Esophagus squamous epithelium (tissue), 4 donors: Measurements from ENCODE around the gene CCDC78.

Source experiments
- POLR2A ChIP-seq, 4 donors: fragments of 450-650 bp; IDR thresholded peaks; one replicate each; pipeline ENCODE4 v1.6.1; 2017; ENCODE audit warnings: antibody characterized with exemption in 4 of 4, mild to moderate bottlenecking in 4 of 4, moderate library complexity in 3 of 4
- TF ChIP-seq, protein P1 (sequence below), 6 experiments: fragments of 450-650 bp in 4 of 6; fragments of 200-600 bp in 2 of 6; sonication (generic) in 2 of 6; IDR thresholded peaks; one replicate each; pipeline ENCODE4 v1.5.1; 2016 to 2019; ENCODE audit warnings: antibody characterized with exemption in 6 of 6, mild to moderate bottlenecking in 4 of 6, moderate library complexity in 4 of 6

DNA sequence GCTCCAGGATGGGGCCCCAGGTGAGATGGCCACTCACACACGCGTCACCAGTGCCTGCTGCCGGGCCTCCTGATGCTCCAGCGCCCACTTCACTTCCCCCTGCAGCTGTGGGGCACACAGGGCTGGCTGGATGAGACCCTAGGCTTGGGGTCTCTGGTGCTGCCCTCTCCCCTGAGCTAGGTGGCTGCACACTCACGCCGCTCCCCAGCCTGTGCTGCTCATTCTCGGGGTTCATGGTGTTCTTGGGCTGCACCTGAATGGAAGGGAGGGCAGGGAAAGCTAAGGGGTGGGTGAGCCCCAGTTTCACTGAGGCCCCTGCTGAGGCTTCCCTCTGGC, 1.2 kb downstream of the CCDC78 start:
- TF ChIP-seq, protein P1, sequence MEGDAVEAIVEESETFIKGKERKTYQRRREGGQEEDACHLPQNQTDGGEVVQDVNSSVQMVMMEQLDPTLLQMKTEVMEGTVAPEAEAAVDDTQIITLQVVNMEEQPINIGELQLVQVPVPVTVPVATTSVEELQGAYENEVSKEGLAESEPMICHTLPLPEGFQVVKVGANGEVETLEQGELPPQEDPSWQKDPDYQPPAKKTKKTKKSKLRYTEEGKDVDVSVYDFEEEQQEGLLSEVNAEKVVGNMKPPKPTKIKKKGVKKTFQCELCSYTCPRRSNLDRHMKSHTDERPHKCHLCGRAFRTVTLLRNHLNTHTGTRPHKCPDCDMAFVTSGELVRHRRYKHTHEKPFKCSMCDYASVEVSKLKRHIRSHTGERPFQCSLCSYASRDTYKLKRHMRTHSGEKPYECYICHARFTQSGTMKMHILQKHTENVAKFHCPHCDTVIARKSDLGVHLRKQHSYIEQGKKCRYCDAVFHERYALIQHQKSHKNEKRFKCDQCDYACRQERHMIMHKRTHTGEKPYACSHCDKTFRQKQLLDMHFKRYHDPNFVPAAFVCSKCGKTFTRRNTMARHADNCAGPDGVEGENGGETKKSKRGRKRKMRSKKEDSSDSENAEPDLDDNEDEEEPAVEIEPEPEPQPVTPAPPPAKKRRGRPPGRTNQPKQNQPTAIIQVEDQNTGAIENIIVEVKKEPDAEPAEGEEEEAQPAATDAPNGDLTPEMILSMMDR (IDR thresholded peaks at IDR 0.05): no peak
- TF ChIP-seq POLR2A (IDR thresholded peaks at IDR 0.05): no peak
